Common myeloid progenitor, CD34-positive (primary cell): ENCODE measurements around the gene UXT.

ENCODE experiments used
- CTCF ChIA-PET: fragments of 350-600 bp; sonication (Branson Sonifier 250); formaldehyde crosslinking; loops from one replicate; lab custom pipeline; 2021; ENCODE audit warnings: antibody characterized with exemption; lab: Charles Lee
- POLR2A ChIA-PET: fragments of 350-600 bp; sonication (Branson Sonifier 250); formaldehyde crosslinking; loops from one replicate; lab custom pipeline; 2021; ENCODE audit warnings: antibody characterized with exemption; lab: Charles Lee
- DNase-seq, 3 donors: peaks; one replicate each; pipeline versions ENCODE4 v3.0.0 to v3.0.0-alpha.2; 2013
- H3K27ac ChIP-seq, 2 experiments: 1 replicate in 1 of 2; 2 replicates in 1 of 2; pipeline ENCODE4 v1.7.0; 2013; ENCODE audit warnings: inconsistent platforms in 2 of 2, low read length in 2 of 2, mild to moderate bottlenecking in 2 of 2, low read depth in 1 of 2, moderate library complexity in 1 of 2; ENCODE audit not compliant: severe bottlenecking in 2 of 2, insufficient read depth in 1 of 2, poor library complexity in 1 of 2
- H3K27me3 ChIP-seq, 5 experiments: replicated peaks in 2 of 5; 1 replicate in 3 of 5; 2 replicates in 2 of 5; pipeline versions ENCODE4 v1.6.1 to v1.7.0; 2013; ENCODE audit warnings: low read length in 4 of 5, mild to moderate bottlenecking in 2 of 5, moderate library complexity in 2 of 5, inconsistent platforms in 1 of 5; ENCODE audit not compliant: insufficient read depth in 5 of 5, control insufficient read depth in 4 of 5
- H3K36me3 ChIP-seq, 4 experiments: 1 replicate in 2 of 4; 2 replicates in 2 of 4; pipeline versions ENCODE4 v1.6.1 to v1.7.0; 2013; ENCODE audit warnings: low read length in 3 of 4, control low read depth in 1 of 4, mild to moderate bottlenecking in 1 of 4; ENCODE audit not compliant: control insufficient read depth in 4 of 4, insufficient read depth in 4 of 4
- H3K4me1 ChIP-seq, 4 experiments: 1 replicate in 3 of 4; 2 replicates in 1 of 4; pipeline versions ENCODE4 v1.6.1 to v1.7.1; 2013; ENCODE audit warnings: low read length in 3 of 4, mild to moderate bottlenecking in 3 of 4, control low read depth in 1 of 4, inconsistent platforms in 1 of 4, moderate library complexity in 1 of 4; ENCODE audit not compliant: control insufficient read depth in 4 of 4, insufficient read depth in 4 of 4; ENCODE audit errors: control extremely low read depth in 1 of 4
- H3K4me3 ChIP-seq, 7 experiments: 1 replicate in 4 of 7; 2 replicates in 3 of 7; pipeline versions ENCODE4 v1.5.1 to v1.7.0; 2013; ENCODE audit warnings: mild to moderate bottlenecking in 7 of 7, low read length in 6 of 7, moderate library complexity in 6 of 7, inconsistent platforms in 2 of 7, low read depth in 2 of 7, control low read depth in 1 of 7; ENCODE audit not compliant: insufficient read depth in 4 of 7, control insufficient read depth in 1 of 7; ENCODE audit errors: extremely low read depth in 1 of 7
- H3K9me3 ChIP-seq, 5 experiments: 1 replicate in 4 of 5; 2 replicates in 1 of 5; pipeline versions ENCODE4 v1.6.1 to v1.7.1; 2013; ENCODE audit warnings: low read length in 4 of 5, mild to moderate bottlenecking in 2 of 5, inconsistent platforms in 1 of 5, low read depth in 1 of 5, moderate library complexity in 1 of 5; ENCODE audit not compliant: control insufficient read depth in 4 of 5, insufficient read depth in 2 of 5; ENCODE audit errors: control extremely low read depth in 1 of 5
- WGBS: methylation state at CpG from one replicate; pipeline ENCODE4 v1.1.5; 2013; ENCODE audit not compliant: insufficient coverage; 5-methylcytosine and 5-hydroxymethylcytosine counted together

UXT gene

GRCh38 chrX:47662144-47662657 is 3.2 kb upstream of the UXT start:
- H3K27ac ChIP-seq = no peak overlapping the region
- DNase-seq = no peak
- WGBS = no CpG with 5 or more reads among the region's 1 CpG
- ChIA-PET CTCF (no interaction called here), POLR2A (no interaction called here)
- peaks cover 0 to 15% (median 0%) of the 10 kb centered on the region in 4 experiments for H3K4me1 ChIP-seq
- peaks cover 0 to 4% (median 0%) of the 10 kb centered on the region in 5 experiments for H3K9me3 ChIP-seq
- no peak overlapping the region for H3K4me3 ChIP-seq
- peaks cover 0 to 7% (median 1%) of the 10 kb centered on the region in 4 experiments for H3K36me3 ChIP-seq
- no peaks in the 10 kb centered on the region for H3K27me3 ChIP-seq

GRCh38 chrX:47661539-47661938 is 2.6 kb upstream of the UXT start:
- Histone ChIP-seq H3K36me3 (peaks cover 0 to 13% (median 6%) of the 10 kb centered on the region in 4 experiments), H3K27me3 (no peaks in the 10 kb centered on the region), H3K27ac (no peak overlapping the region), H3K9me3 (peaks cover 0 to 4% (median 0%) of the 10 kb centered on the region in 5 experiments), H3K4me3 (no peak overlapping the region), H3K4me1 (peaks cover 0 to 15% (median 0%) of the 10 kb centered on the region in 4 experiments)
- ChIA-PET CTCF (no interaction called here), POLR2A (no interaction called here)
- DNase-seq = no peak
- 96% methylated on average over 5 of the region's 7 CpGs for WGBS

- POLR2A ChIA-PET = no interaction called here
- 63% methylated on average over 8 of the region's 8 CpGs for WGBS
- Histone ChIP-seq H3K4me3 (peak overlapping the region in 5 of 7 experiments; percentile 51 to 85 (median 73)), H3K9me3 (peaks cover 0 to 4% (median 0%) of the 10 kb centered on the region in 5 experiments), H3K4me1 (peaks cover 0 to 15% (median 0%) of the 10 kb centered on the region in 4 experiments), H3K36me3 (peaks cover 0 to 25% (median 12%) of the 10 kb centered on the region in 4 experiments), H3K27ac (peak overlapping the region; percentile 94 to 98), H3K27me3 (no peaks in the 10 kb centered on the region)
- CTCF ChIA-PET = no interaction called here
- DNase-seq = no peak
Measured at GRCh38 chrX:47659421-47659726, 394 bp upstream of the UXT start.

GRCh38 chrX:47658301-47658683 is 688 bp downstream of the UXT start:
- Histone ChIP-seq H3K9me3 (peaks cover 0 to 4% (median 0%) of the 10 kb centered on the region in 5 experiments), H3K27me3 (no peaks in the 10 kb centered on the region), H3K36me3 (peaks cover 2 to 28% (median 17%) of the 10 kb centered on the region in 4 experiments), H3K27ac (peak overlapping the region in 1 of 2 experiments; percentile 98), H3K4me1 (peaks cover 0 to 15% (median 0%) of the 10 kb centered on the region in 4 experiments), H3K4me3 (peak overlapping the region; percentile 18 to 85 (median 65))
- 44% methylated on average over 13 of the region's 13 CpGs for WGBS
- POLR2A ChIA-PET = no interaction called here
- CTCF ChIA-PET = no interaction called here
- DNase-seq = no peak

GRCh38 chrX:47651043-47651905 is 7.7 kb downstream of the UXT start:
- peaks cover 3 to 28% (median 15%) of the 10 kb centered on the region in 4 experiments for H3K36me3 ChIP-seq
- ChIA-PET POLR2A (no interaction called here), CTCF (no interaction called here)
- peaks cover 12 to 22% (median 20%) of the 10 kb centered on the region in 4 experiments for H3K4me1 ChIP-seq
- DNase-seq = no peak
- peak overlapping the region in 6 of 7 experiments; percentile 52 to 76 (median 58) for H3K4me3 ChIP-seq
- H3K27me3 ChIP-seq = peaks cover 0 to 4% (median 0%) of the 10 kb centered on the region in 5 experiments
- peak overlapping the region; percentile 12 to 54 for H3K27ac ChIP-seq
- 48% methylated on average over 18 of the region's 19 CpGs for WGBS
- no peaks in the 10 kb centered on the region for H3K9me3 ChIP-seq

- peak within 1 kb of the TSS; percentile 12 to 70 for H3K27ac ChIP-seq
- CTCF ChIA-PET = no interaction called here
- POLR2A ChIA-PET = no interaction called here
- H3K4me1 ChIP-seq = peaks cover 12 to 22% (median 20%) of the 10 kb centered on the region in 4 experiments
- peak within 1 kb of the TSS; percentile 52 to 85 (median 62) for H3K4me3 ChIP-seq
- DNase-seq = peak; percentile 97 to 99 (median 99)
- no peaks in the 10 kb centered on the region for H3K9me3 ChIP-seq
- H3K27me3 ChIP-seq = peaks cover 0 to 4% (median 0%) of the 10 kb centered on the region in 5 experiments
- 54% methylated on average over 54 of the region's 65 CpGs for WGBS
- H3K36me3 ChIP-seq = peaks cover 3 to 20% (median 12%) of the 10 kb centered on the region in 4 experiments
Measured at GRCh38 chrX:47650164-47651042, 8.6 kb downstream of the UXT start, which contains the start of gene ELK1. Gene ELK1, minus strand, starts transcription at chrX:47650563. Its CDS starts 9,122 bp downstream, at chrX:47641441.
